CD4-positive, alpha-beta T cell treated with Interleukin-2 at 100 ng/mL for 4 hours (primary cell): ENCODE measurements around the gene PLAAT2.
"Not testable (repeated sequence)": the region's sequence is repeated elsewhere in the genome, so short reads cannot be mapped to it uniquely, and the experiment has no call there.

Experiments
- DNase-seq: peaks from one replicate; pipeline ENCODE4 v3.0.0-alpha.2; 2020; ENCODE audit warnings: low spot score

Gene PLAAT2

GRCh38 chr11:63563201-63564055 is at the start of gene PLAAT2:
PLAAT2 (minus strand) TSS chr11:63563379; CDS start chr11:63563324, 55 bp downstream.
- no peak for DNase-seq

GRCh38 chr11:63612181-63612580 is 49.0 kb upstream of the PLAAT2 start:
- no peak for DNase-seq

- DNase-seq: no peak
Measured at GRCh38 chr11:63611395-63611747, 48.2 kb upstream of the PLAAT2 start.

GRCh38 chr11:63610604-63611394 is 47.6 kb upstream of the PLAAT2 start:
- DNase-seq: no peak

GRCh38 chr11:63609971-63610580 is 46.9 kb upstream of the PLAAT2 start:
- no peak for DNase-seq

GRCh38 chr11:63609536-63609935 is 46.4 kb upstream of the PLAAT2 start:
- DNase-seq: no peak

- DNase-seq: no peak
Measured at GRCh38 chr11:63608353-63609345, 45.5 kb upstream of the PLAAT2 start.

GRCh38 chr11:63603180-63603518 is 40.0 kb upstream of the PLAAT2 start:
- no peak for DNase-seq

- not testable (repeated sequence) for DNase-seq
Measured at GRCh38 chr11:63602290-63603179, 39.4 kb upstream of the PLAAT2 start.

- no peak for DNase-seq
Measured at GRCh38 chr11:63599211-63600122, 36.3 kb upstream of the PLAAT2 start.

GRCh38 chr11:63598556-63598955 is 35.4 kb upstream of the PLAAT2 start:
- no peak for DNase-seq

- DNase-seq: no peak
Measured at GRCh38 chr11:63595296-63595695, 32.1 kb upstream of the PLAAT2 start.

- no peak for DNase-seq
Measured at GRCh38 chr11:63592975-63593395, 29.8 kb upstream of the PLAAT2 start.

GRCh38 chr11:63590024-63590788 is 27.0 kb upstream of the PLAAT2 start:
- no peak for DNase-seq

GRCh38 chr11:63589000-63589399 is 25.8 kb upstream of the PLAAT2 start:
- no peak for DNase-seq

- DNase-seq: no peak
Measured at GRCh38 chr11:63586451-63587166, 23.4 kb upstream of the PLAAT2 start.

GRCh38 chr11:63583357-63583677 is 20.1 kb upstream of the PLAAT2 start:
- no peak for DNase-seq

GRCh38 chr11:63581224-63581623 is 18.0 kb upstream of the PLAAT2 start:
- not testable (repeated sequence) for DNase-seq
